ENCODE data around the gene CDK15.

- TF ChIP-seq ZNF274 (IDR thresholded peaks at IDR 0.05; ENCODE audit: low read depth, low read length), result no peak
- no peak for TF ChIP-seq CTCF (IDR thresholded peaks at IDR 0.05 in 2 of 3, conservative IDR thresholded peaks at IDR 0.05 in 1 of 3; ENCODE audit: borderline replicate concordance in 1 of 3, insufficient read depth in 1 of 3, low read depth in 2 of 3, low read length in 2 of 3)
- no peak for TF ChIP-seq EGR1 (IDR thresholded peaks at IDR 0.05; ENCODE audit: low read depth)
- TF ChIP-seq SIN3A (IDR thresholded peaks at IDR 0.05; ENCODE audit: low read depth), result no peak
- TF ChIP-seq SP1 (IDR thresholded peaks at IDR 0.05; ENCODE audit: low read depth), result no peak
Measured at GRCh38 chr2:201931951-201932350, 125.6 kb downstream of the CDK15 start.

Data from HCT116 (cell line).